ENCODE measurements around the gene FGF16.
"Not testable (repeated sequence)": the region's sequence is repeated elsewhere in the genome, so short reads cannot be mapped to it uniquely, and the experiment has no call there.

FGF16 gene

GRCh38 chrX:77447653-77448569 is 722 bp downstream of the FGF16 start:
- DNase-seq, result no peak

GRCh38 chrX:77450415-77450814 is 3.2 kb downstream of the FGF16 start:
- DNase-seq, result no peak

GRCh38 chrX:77450996-77451395 is 3.8 kb downstream of the FGF16 start:
- DNase-seq, result no peak

GRCh38 chrX:77453190-77453589 is 6.0 kb downstream of the FGF16 start:
- DNase-seq, result no peak

- DNase-seq, result no peak
Measured at GRCh38 chrX:77455437-77455836, 8.2 kb downstream of the FGF16 start.

GRCh38 chrX:77484045-77484444 is 36.9 kb downstream of the FGF16 start:
- DNase-seq, result no peak

- no peak for DNase-seq
Measured at GRCh38 chrX:77493677-77494553, 46.7 kb downstream of the FGF16 start.

- DNase-seq, result not testable (repeated sequence)
Measured at GRCh38 chrX:77500164-77500563, 53.0 kb downstream of the FGF16 start.

- no peak for DNase-seq
Measured at GRCh38 chrX:77502951-77503525, 55.8 kb downstream of the FGF16 start.

GRCh38 chrX:77505227-77505626 is 58.0 kb downstream of the FGF16 start:
- DNase-seq, result no peak
